SK-N-SH treated with all-trans-retinoic acid at 6 μM for 48 hours (cell line): ENCODE measurements around the gene GATC.

ENCODE experiments used
- CSDC2 ChIP-seq: fragments of 250-450 bp; sonication (Bioruptor Pico); IDR thresholded peaks from 2 replicates; pipeline ENCODE4 v1.5.0; 2020; ENCODE audit warnings: mild to moderate bottlenecking, moderate library complexity
- GLIS3 ChIP-seq: fragments of 250-450 bp; sonication (Bioruptor Pico); IDR thresholded peaks from 2 replicates; pipeline ENCODE4 v1.5.0; 2020; ENCODE audit warnings: mild to moderate bottlenecking, moderate library complexity
- ISL1 ChIP-seq: fragments of 250-450 bp; sonication (Bioruptor Pico); IDR thresholded peaks from 2 replicates; pipeline ENCODE4 v2.1.2; 2022; ENCODE audit warnings: mild to moderate bottlenecking, moderate library complexity
- OSR1 ChIP-seq: fragments of 250-450 bp; sonication (Bioruptor Pico); IDR thresholded peaks from 2 replicates; pipeline ENCODE4 v1.8.0; 2022; ENCODE audit warnings: moderate library complexity, mild to moderate bottlenecking, inconsistent platforms
- PATZ1 ChIP-seq: fragments of 250-450 bp; sonication (Bioruptor Pico); IDR thresholded peaks from 2 replicates; pipeline ENCODE4 v1.8.0; 2020; ENCODE audit warnings: mild to moderate bottlenecking, moderate library complexity, borderline replicate concordance
- TCF4 ChIP-seq: fragments of 250-450 bp; sonication (Bioruptor Pico); IDR thresholded peaks from 2 replicates; pipeline ENCODE4 v1.8.0; 2021; ENCODE audit warnings: mild to moderate bottlenecking, moderate library complexity, borderline replicate concordance
- TOX ChIP-seq: fragments of 250-450 bp; sonication (Bioruptor Pico); IDR thresholded peaks from 2 replicates; pipeline ENCODE4 v1.8.0; 2021; ENCODE audit warnings: mild to moderate bottlenecking, moderate library complexity, borderline replicate concordance
- ZFP30 ChIP-seq: fragments of 450-650 bp; formaldehyde crosslinking; IDR thresholded peaks from 2 replicates; pipeline ENCODE4 v1.5.0; 2022; ENCODE audit warnings: mild to moderate bottlenecking, moderate library complexity
- TF ChIP-seq, protein P1 (sequence below): fragments of 250-450 bp; sonication (Bioruptor Pico); IDR thresholded peaks from 2 replicates; pipeline ENCODE4 v1.5.0; 2020; ENCODE audit warnings: mild to moderate bottlenecking, moderate library complexity

GRCh38 chr12:120404271-120404670 is 42.0 kb upstream of the GATC start:
- no peak for TF ChIP-seq ISL1 (CRISPR knock-in tag)
- TF ChIP-seq TOX (CRISPR knock-in tag): no peak
- no peak for TF ChIP-seq OSR1
- TF ChIP-seq, protein P1, sequence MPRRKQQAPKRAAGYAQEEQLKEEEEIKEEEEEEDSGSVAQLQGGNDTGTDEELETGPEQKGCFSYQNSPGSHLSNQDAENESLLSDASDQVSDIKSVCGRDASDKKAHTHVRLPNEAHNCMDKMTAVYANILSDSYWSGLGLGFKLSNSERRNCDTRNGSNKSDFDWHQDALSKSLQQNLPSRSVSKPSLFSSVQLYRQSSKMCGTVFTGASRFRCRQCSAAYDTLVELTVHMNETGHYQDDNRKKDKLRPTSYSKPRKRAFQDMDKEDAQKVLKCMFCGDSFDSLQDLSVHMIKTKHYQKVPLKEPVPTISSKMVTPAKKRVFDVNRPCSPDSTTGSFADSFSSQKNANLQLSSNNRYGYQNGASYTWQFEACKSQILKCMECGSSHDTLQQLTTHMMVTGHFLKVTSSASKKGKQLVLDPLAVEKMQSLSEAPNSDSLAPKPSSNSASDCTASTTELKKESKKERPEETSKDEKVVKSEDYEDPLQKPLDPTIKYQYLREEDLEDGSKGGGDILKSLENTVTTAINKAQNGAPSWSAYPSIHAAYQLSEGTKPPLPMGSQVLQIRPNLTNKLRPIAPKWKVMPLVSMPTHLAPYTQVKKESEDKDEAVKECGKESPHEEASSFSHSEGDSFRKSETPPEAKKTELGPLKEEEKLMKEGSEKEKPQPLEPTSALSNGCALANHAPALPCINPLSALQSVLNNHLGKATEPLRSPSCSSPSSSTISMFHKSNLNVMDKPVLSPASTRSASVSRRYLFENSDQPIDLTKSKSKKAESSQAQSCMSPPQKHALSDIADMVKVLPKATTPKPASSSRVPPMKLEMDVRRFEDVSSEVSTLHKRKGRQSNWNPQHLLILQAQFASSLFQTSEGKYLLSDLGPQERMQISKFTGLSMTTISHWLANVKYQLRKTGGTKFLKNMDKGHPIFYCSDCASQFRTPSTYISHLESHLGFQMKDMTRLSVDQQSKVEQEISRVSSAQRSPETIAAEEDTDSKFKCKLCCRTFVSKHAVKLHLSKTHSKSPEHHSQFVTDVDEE (CRISPR knock-in tag): no peak
- TF ChIP-seq ZFP30 (CRISPR knock-in tag): no peak
- no peak for TF ChIP-seq PATZ1
- TF ChIP-seq TCF4 (CRISPR knock-in tag): no peak
- no peak for TF ChIP-seq GLIS3 (CRISPR knock-in tag)
- TF ChIP-seq CSDC2 (CRISPR knock-in tag): no peak
